ENCODE measurements around the gene CABLES2. TPM values are rescaled to one million over a fixed set of nuclear protein-coding genes. Genes with fewer than 3 reads are reported as not detected.

Gene CABLES2
- total and polyA plus RNA-seq, 3 donors from 2014 or later, result 51.0 to 83.0 (median 58.6) TPM

- H3K4me1 ChIP-seq, result peaks cover 31% of the 10 kb centered on the region
- H3K27me3 ChIP-seq, result no peaks in the 10 kb centered on the region
- no peaks in the 10 kb centered on the region for H3K36me3 ChIP-seq (ENCODE audit: low read depth, missing control alignments)
- WGBS, 2 donors, result 72 to 80% methylated on average over 9 to 12 of the region's 12 CpGs
- H3K4me3 ChIP-seq, result no peak overlapping the region
- no peak for DNase-seq
- no peak for TF ChIP-seq CTCF (IDR thresholded peaks at IDR 0.05)
- no peak for TF ChIP-seq POLR2A (IDR thresholded peaks at IDR 0.05)
- no peak overlapping the region for H3K27ac ChIP-seq
- no peaks in the 10 kb centered on the region for H3K9me3 ChIP-seq
- intact Hi-C loops (cut with DNase I; ENCODE audit: low total_unique reads), result no loop called here
Measured at GRCh38 chr20:62409086-62409853, 2.2 kb upstream of the CABLES2 start.

GRCh38 chr20:62408640-62409039 lies 1.6 kb upstream of the CABLES2 start:
- Histone ChIP-seq H3K4me1 (peaks cover 31% of the 10 kb centered on the region), H3K4me3 (no peak overlapping the region), H3K9me3 (no peaks in the 10 kb centered on the region), H3K27ac (no peak overlapping the region), H3K27me3 (no peaks in the 10 kb centered on the region), H3K36me3 (ENCODE audit: low read depth, missing control alignments) (no peaks in the 10 kb centered on the region)
- no peak for DNase-seq
- intact Hi-C loops (cut with DNase I; ENCODE audit: low total_unique reads), result no loop called here
- WGBS, 2 donors, result 65 to 86% methylated on average over 11 to 12 of the region's 12 CpGs
- TF ChIP-seq CTCF (IDR thresholded peaks at IDR 0.05) (no peak), POLR2A (IDR thresholded peaks at IDR 0.05) (no peak)

- peaks cover 31% of the 10 kb centered on the region for H3K4me1 ChIP-seq
- 75 to 92% methylated on average over 11 to 15 of the region's 15 CpGs for WGBS, 2 donors
- H3K9me3 ChIP-seq, result no peaks in the 10 kb centered on the region
- H3K27ac ChIP-seq, result no peak overlapping the region
- DNase-seq, result no peak
- no peaks in the 10 kb centered on the region for H3K36me3 ChIP-seq (ENCODE audit: low read depth, missing control alignments)
- H3K4me3 ChIP-seq, result no peak overlapping the region
- intact Hi-C loops (cut with DNase I; ENCODE audit: low total_unique reads), result no loop called here
- TF ChIP-seq CTCF (IDR thresholded peaks at IDR 0.05) (no peak), POLR2A (IDR thresholded peaks at IDR 0.05) (no peak)
- H3K27me3 ChIP-seq, result no peaks in the 10 kb centered on the region
Measured at GRCh38 chr20:62408055-62408454, 970 bp upstream of the CABLES2 start.

DNA sequence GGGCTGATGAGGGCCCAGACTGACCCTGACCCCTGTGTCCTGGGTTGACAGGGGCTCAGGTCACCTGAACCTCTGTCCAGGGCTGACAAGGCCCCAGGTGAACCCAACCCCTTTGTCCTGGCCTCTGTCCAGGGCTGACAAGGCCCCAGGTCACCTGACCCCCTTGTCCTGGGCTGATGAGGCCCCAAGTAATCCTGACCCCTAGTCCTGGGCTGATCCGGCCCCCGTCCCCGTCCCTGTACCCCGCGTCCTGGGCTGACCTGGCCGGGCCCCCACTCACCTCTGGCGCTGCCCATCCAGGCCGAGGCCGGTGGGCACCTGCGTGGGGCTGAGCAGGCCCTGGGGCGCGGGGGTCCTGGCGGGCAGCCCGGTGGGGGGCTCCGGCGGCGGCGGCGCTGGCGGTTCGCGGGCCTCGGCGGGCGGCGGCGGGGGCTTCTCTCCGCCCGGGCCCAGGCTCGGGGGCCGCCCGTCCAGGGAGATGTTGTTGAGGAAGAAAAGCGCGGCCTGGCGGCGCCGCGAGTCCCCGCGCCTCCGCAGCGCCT lies 379 bp downstream of the CABLES2 start:
- H3K27ac ChIP-seq, result peak overlapping the region in 1 of 2 donors; percentile 64
- no peaks in the 10 kb centered on the region for H3K9me3 ChIP-seq
- TF ChIP-seq POLR2A (IDR thresholded peaks at IDR 0.05), result no peak
- TF ChIP-seq CTCF (IDR thresholded peaks at IDR 0.05), result no peak
- WGBS, 2 donors, result 1% methylated on average over 34 of the region's 42 CpGs; no CpG with 5 or more reads in 1 of the 2 donors
- H3K36me3 ChIP-seq (ENCODE audit: low read depth, missing control alignments), result no peaks in the 10 kb centered on the region
- DNase-seq, result no peak
- intact Hi-C loops (cut with DNase I; ENCODE audit: low total_unique reads), result no loop called here
- no peaks in the 10 kb centered on the region for H3K27me3 ChIP-seq
- peaks cover 31% of the 10 kb centered on the region for H3K4me1 ChIP-seq
- H3K4me3 ChIP-seq, result peak overlapping the region; percentile 62 to 64

Data from testis (tissue), 3 donors.